Stomach (tissue), 4 donors: ENCODE measurements around the gene MPV17.
A peak's percentile ranks its signal among the peaks of the same experiment; 100 is the strongest.

ENCODE experiments used
- CTCF ChIP-seq, 7 experiments: fragments of 450-650 bp in 4 of 7; fragments of 200-600 bp in 3 of 7; sonication (generic) in 3 of 7; IDR thresholded peaks; one replicate each; pipeline ENCODE4 v1.5.1; 2016 to 2019; ENCODE audit warnings: antibody characterized with exemption in 7 of 7, control low read depth in 2 of 7, mild to moderate bottlenecking in 1 of 7
- EP300 ChIP-seq: sonication (generic); formaldehyde crosslinking; IDR thresholded peaks from one replicate; pipeline ENCODE4 v1.6.1; 2017; ENCODE audit warnings: antibody characterized with exemption
- POLR2A ChIP-seq, 4 donors: fragments of 450-650 bp; IDR thresholded peaks; one replicate each; pipeline ENCODE4 v1.6.1; 2016; ENCODE audit warnings: antibody characterized with exemption in 4 of 4, control low read depth in 2 of 4, mild to moderate bottlenecking in 1 of 4, moderate library complexity in 1 of 4
- POLR2AphosphoS5 ChIP-seq, 3 donors: sonication (generic); formaldehyde crosslinking; IDR thresholded peaks; one replicate each; pipeline ENCODE4 v1.6.1; 2016; ENCODE audit warnings: antibody characterized with exemption in 3 of 3

- TF ChIP-seq POLR2A (IDR thresholded peaks at IDR 0.05) (no peak), CTCF (IDR thresholded peaks at IDR 0.05) (no peak), EP300 (no peak), POLR2AphosphoS5 (IDR thresholded peaks at IDR 0.05) (peak in 1 of 3 donors; percentile 3)
These were observed 48.1 kb upstream of the MPV17 start for GRCh38 chr2:27370816-27371620.
